Testis (tissue), 2 donors: ENCODE data around the gene RNU6-9.

Experiments
- POLR2A ChIP-seq: fragments of 450-650 bp; IDR thresholded peaks from one replicate; pipeline ENCODE4 v1.6.1; 2017; ENCODE audit warnings: antibody characterized with exemption, mild to moderate bottlenecking, moderate library complexity
- TF ChIP-seq, protein P1 (sequence below), 3 experiments: fragments of 450-650 bp in 2 of 3; fragments of 200-600 bp in 1 of 3; sonication (generic) in 1 of 3; IDR thresholded peaks; one replicate each; pipeline ENCODE4 v1.5.1; 2016 to 2019; ENCODE audit warnings: antibody characterized with exemption in 3 of 3, mild to moderate bottlenecking in 2 of 3, moderate library complexity in 1 of 3

- TF ChIP-seq POLR2A, result no peak
- TF ChIP-seq, protein P1, sequence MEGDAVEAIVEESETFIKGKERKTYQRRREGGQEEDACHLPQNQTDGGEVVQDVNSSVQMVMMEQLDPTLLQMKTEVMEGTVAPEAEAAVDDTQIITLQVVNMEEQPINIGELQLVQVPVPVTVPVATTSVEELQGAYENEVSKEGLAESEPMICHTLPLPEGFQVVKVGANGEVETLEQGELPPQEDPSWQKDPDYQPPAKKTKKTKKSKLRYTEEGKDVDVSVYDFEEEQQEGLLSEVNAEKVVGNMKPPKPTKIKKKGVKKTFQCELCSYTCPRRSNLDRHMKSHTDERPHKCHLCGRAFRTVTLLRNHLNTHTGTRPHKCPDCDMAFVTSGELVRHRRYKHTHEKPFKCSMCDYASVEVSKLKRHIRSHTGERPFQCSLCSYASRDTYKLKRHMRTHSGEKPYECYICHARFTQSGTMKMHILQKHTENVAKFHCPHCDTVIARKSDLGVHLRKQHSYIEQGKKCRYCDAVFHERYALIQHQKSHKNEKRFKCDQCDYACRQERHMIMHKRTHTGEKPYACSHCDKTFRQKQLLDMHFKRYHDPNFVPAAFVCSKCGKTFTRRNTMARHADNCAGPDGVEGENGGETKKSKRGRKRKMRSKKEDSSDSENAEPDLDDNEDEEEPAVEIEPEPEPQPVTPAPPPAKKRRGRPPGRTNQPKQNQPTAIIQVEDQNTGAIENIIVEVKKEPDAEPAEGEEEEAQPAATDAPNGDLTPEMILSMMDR (IDR thresholded peaks at IDR 0.05), result no peak
Observed at GRCh38 chr19:933553-933882, 40.2 kb downstream of the RNU6-9 start.
